Chondrocyte (in vitro differentiated cells): ENCODE results near the gene PFKP. TPM values are rescaled to one million over a fixed set of nuclear protein-coding genes. Genes with fewer than 3 reads are reported as not detected.

Source experiments
- DNase-seq: peaks from one replicate; pipeline ENCODE4 v3.0.0; 2021; ENCODE audit warnings: mixed read lengths, low spot score
- H3K27ac Mint-ChIP-seq: one replicate; pipeline ENCODE4 v1.8.0; 2021; ENCODE audit warnings: mild to moderate bottlenecking, moderate library complexity, mixed read lengths; ENCODE audit not compliant: unreplicated experiment
- H3K27me3 Mint-ChIP-seq: 2 replicates; pipeline ENCODE4 v1.8.0; 2021; ENCODE audit warnings: low read depth, mixed read lengths
- H3K36me3 Mint-ChIP-seq: 2 replicates; pipeline ENCODE4 v1.8.0; 2021; ENCODE audit warnings: low read depth, mixed read lengths
- H3K4me1 Mint-ChIP-seq: 2 replicates; pipeline ENCODE4 v1.8.0; 2021; ENCODE audit warnings: low read depth, mild to moderate bottlenecking, mixed read lengths
- H3K4me3 Mint-ChIP-seq: one replicate; pipeline ENCODE4 v1.8.0; 2021; ENCODE audit warnings: mild to moderate bottlenecking, moderate library complexity, mixed read lengths; ENCODE audit not compliant: unreplicated experiment
- H3K9me3 Mint-ChIP-seq: 2 replicates; pipeline ENCODE4 v1.8.0; 2021; ENCODE audit warnings: low read depth, mixed read lengths
- CTCF ChIP-seq: fragments of 200-600 bp; sonication (generic); IDR thresholded peaks from 2 replicates; pipeline ENCODE4 v1.5.0; 2021; ENCODE audit warnings: antibody characterized with exemption, mild to moderate bottlenecking, moderate library complexity
- total RNA-seq: library from RNA; stranded (reverse); gene quantifications from 3 replicates; pipeline ENCODE4 v1.2.1, GENCODE V29; 2021

Gene PFKP
- total RNA-seq, 1 donor from 2014 or later = 182 TPM

- peak overlapping the region; percentile 38 for H3K27ac Mint-ChIP-seq
- no peaks in the 10 kb centered on the region for H3K27me3 Mint-ChIP-seq
- H3K4me3 Mint-ChIP-seq = no peak overlapping the region
- no peak for DNase-seq
- no peak for TF ChIP-seq CTCF
- H3K4me1 Mint-ChIP-seq = peaks cover 4% of the 10 kb centered on the region
- peaks cover 41% of the 10 kb centered on the region for H3K36me3 Mint-ChIP-seq
- no peaks in the 10 kb centered on the region for H3K9me3 Mint-ChIP-seq
Measured at GRCh38 chr10:3132036-3133025, 65.0 kb downstream of the PFKP start.

- TF ChIP-seq CTCF = no peak
- no peak for DNase-seq
- Mint-ChIP-seq H3K9me3 (no peaks in the 10 kb centered on the region), H3K27me3 (no peaks in the 10 kb centered on the region), H3K36me3 (peaks cover 48% of the 10 kb centered on the region), H3K27ac (peak overlapping the region; percentile 69), H3K4me3 (no peak overlapping the region), H3K4me1 (no peaks in the 10 kb centered on the region)
Measured at GRCh38 chr10:3133948-3134347, 66.6 kb downstream of the PFKP start.

GRCh38 chr10:3135006-3135405 is 67.7 kb downstream of the PFKP start:
- Mint-ChIP-seq H3K4me3 (no peak overlapping the region), H3K27ac (no peak overlapping the region), H3K4me1 (peaks cover 2% of the 10 kb centered on the region), H3K27me3 (no peaks in the 10 kb centered on the region), H3K9me3 (no peaks in the 10 kb centered on the region), H3K36me3 (peaks cover 50% of the 10 kb centered on the region)
- no peak for DNase-seq
- no peak for TF ChIP-seq CTCF

- Mint-ChIP-seq H3K4me1 (peaks cover 15% of the 10 kb centered on the region), H3K9me3 (no peaks in the 10 kb centered on the region), H3K27ac (no peak overlapping the region), H3K27me3 (no peaks in the 10 kb centered on the region), H3K4me3 (no peak overlapping the region), H3K36me3 (peaks cover 54% of the 10 kb centered on the region)
- no peak for TF ChIP-seq CTCF
- no peak for DNase-seq
Measured at GRCh38 chr10:3136336-3136735, 69.0 kb downstream of the PFKP start.

GRCh38 chr10:3136763-3137611 is 69.6 kb downstream of the PFKP start:
- DNase-seq = no peak

More at GRCh38 chr10:3136763-3137611, 69.6 kb downstream of the PFKP start:
- H3K9me3 Mint-ChIP-seq = no peaks in the 10 kb centered on the region
- TF ChIP-seq CTCF = no peak
- H3K4me3 Mint-ChIP-seq = no peak overlapping the region
- no peak overlapping the region for H3K27ac Mint-ChIP-seq
- H3K27me3 Mint-ChIP-seq = no peaks in the 10 kb centered on the region
- H3K4me1 Mint-ChIP-seq = peaks cover 21% of the 10 kb centered on the region
- peaks cover 55% of the 10 kb centered on the region for H3K36me3 Mint-ChIP-seq
